ENCODE results near the gene RTL1. TPM values are rescaled to one million over a fixed set of nuclear protein-coding genes. Genes with fewer than 3 reads are reported as not detected.

Gene RTL1
- total RNA-seq, 1 donor from 2014 or later: not detected

DNA sequence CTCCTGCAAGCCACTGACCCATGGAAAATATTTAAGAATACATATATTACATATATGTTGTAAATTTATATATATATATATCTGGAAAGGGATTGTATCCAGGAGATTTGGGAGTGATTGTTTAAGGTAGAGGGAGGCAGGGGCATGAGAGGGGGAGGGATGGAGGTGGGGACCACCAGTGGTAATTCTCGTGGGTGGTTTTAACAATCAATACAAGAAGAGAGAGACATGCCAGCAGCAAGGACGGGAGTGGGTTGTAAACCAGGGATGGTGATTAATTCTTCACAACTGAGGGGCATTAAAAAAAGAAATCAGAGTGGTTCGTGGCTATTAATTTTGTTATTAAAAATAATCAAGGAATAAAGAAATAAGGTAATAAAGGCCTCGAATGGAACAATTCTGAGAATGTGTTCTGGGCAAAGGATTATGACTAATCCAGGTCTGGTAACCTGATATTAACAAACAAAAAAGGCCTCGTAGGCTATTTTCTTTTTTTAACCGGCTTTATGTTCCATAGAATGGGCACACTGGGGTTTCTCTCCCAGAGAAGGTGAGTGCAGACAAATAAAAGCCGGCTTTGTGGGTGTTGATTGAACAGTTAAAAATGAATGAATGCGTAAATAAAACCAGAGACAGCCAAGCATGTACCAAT lies 8.3 kb upstream of the RTL1 start:
- Histone ChIP-seq H3K27ac (no peak overlapping the region), H3K4me3 (no peak overlapping the region), H3K36me3 (no peaks in the 10 kb centered on the region), H3K27me3 (peaks cover 6% of the 10 kb centered on the region), H3K9me3 (no peaks in the 10 kb centered on the region), H3K4me1 (no peaks in the 10 kb centered on the region)
- DNase-seq (no peak), ATAC-seq (no peak)
- intact Hi-C loops (cut with DNase I): no loop called here
- TF ChIP-seq, protein P1, sequence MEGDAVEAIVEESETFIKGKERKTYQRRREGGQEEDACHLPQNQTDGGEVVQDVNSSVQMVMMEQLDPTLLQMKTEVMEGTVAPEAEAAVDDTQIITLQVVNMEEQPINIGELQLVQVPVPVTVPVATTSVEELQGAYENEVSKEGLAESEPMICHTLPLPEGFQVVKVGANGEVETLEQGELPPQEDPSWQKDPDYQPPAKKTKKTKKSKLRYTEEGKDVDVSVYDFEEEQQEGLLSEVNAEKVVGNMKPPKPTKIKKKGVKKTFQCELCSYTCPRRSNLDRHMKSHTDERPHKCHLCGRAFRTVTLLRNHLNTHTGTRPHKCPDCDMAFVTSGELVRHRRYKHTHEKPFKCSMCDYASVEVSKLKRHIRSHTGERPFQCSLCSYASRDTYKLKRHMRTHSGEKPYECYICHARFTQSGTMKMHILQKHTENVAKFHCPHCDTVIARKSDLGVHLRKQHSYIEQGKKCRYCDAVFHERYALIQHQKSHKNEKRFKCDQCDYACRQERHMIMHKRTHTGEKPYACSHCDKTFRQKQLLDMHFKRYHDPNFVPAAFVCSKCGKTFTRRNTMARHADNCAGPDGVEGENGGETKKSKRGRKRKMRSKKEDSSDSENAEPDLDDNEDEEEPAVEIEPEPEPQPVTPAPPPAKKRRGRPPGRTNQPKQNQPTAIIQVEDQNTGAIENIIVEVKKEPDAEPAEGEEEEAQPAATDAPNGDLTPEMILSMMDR (IDR thresholded peaks at IDR 0.05): no peak

DNA sequence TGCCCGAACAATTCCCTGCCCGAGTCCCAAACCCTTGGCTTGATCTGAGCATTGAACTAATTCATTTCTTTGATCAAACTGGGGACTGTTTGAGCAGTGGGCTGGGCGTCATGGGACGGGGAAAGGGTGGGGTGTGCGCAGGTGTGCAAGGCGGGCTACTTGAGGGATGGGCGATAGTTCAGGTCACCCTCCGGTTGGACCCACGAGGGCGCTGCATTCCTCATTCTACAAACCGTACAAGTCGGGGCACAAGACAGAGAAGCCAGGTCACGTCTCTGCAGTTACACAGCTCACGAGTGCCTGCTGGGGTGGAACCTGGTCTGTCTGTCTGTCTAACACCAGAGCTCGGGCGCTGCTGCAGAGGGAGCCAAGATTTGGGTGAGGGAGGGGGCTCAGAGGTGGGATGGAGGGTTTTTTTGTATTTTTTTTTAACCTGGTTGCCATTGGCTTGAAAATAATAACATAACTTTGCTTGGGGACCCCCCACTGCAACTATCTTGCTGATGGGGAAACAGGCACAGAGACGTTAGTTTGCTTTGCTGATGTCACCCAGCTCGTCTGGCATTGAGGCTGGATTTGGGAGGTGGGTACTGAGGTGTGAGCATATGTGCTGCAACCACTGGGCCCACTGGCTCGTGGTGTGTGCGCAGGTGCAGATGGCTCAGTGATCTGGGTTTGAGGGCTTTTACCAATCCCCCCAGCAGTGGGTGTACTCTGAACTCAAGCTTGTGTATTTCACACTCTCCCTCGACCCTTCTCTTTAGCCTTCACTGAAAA lies 7.6 kb upstream of the RTL1 start:
- Histone ChIP-seq H3K4me3 (no peak overlapping the region), H3K9me3 (no peaks in the 10 kb centered on the region), H3K4me1 (no peaks in the 10 kb centered on the region), H3K27ac (no peak overlapping the region), H3K27me3 (peaks cover 14% of the 10 kb centered on the region), H3K36me3 (no peaks in the 10 kb centered on the region)
- no peak for ATAC-seq
- DNase-seq: no peak
- TF ChIP-seq, protein P1 (IDR thresholded peaks at IDR 0.05): no peak
- intact Hi-C loops (cut with DNase I): no loop called here

DNA sequence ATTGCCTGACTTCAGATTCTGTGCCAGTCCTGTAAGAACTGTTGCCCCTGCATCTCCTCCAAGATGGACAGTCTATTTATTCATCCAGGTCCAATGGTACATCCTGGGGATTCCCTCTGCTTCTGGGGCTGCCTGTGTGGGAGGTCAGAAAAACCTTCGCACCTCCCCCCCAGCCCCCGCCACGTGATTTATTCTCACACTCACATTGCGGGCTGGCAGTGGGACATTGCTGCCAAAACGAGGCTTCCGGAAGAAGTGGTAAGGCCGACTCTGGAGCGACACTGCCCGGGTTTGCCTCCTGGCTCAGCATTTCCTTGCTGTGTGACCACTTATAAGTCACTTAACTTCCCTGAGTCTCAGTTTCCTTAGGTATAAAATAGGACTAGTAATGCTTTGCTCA lies 5.9 kb upstream of the RTL1 start:
- no peak for DNase-seq
- H3K36me3 ChIP-seq: no peaks in the 10 kb centered on the region
- H3K27me3 ChIP-seq: peaks cover 17% of the 10 kb centered on the region
- intact Hi-C loops (cut with DNase I): no loop called here
- no peak overlapping the region for H3K4me3 ChIP-seq
- no peak overlapping the region for H3K27ac ChIP-seq
- no peaks in the 10 kb centered on the region for H3K9me3 ChIP-seq
- H3K4me1 ChIP-seq: no peaks in the 10 kb centered on the region
- TF ChIP-seq, protein P1 (IDR thresholded peaks at IDR 0.05): no peak
- no peak for ATAC-seq

DNA sequence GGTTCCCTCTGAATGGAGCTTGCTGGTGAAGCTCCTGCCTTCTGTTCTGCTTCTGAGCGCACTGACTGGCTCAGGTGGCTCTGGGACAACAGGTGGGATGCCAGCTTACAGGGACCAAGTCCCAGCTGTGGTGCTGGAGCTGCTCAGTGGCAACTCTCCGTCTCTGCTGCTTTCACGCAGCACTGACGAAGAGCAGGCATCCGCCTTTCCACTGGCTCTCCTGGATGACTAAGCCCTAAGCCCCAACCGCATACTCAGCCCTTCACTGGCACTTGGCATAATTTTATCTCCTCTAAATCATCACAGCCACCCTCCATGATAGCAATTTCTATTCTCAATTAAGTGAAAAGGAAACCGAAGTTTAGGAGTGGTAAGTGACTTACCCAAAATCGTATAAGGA lies 3.7 kb upstream of the RTL1 start:
- no peak for DNase-seq
- H3K4me1 ChIP-seq: no peaks in the 10 kb centered on the region
- no peak overlapping the region for H3K4me3 ChIP-seq
- intact Hi-C loops (cut with DNase I): no loop called here
- H3K36me3 ChIP-seq: no peaks in the 10 kb centered on the region
- ATAC-seq: no peak
- H3K9me3 ChIP-seq: no peaks in the 10 kb centered on the region
- H3K27me3 ChIP-seq: peaks cover 33% of the 10 kb centered on the region
- no peak overlapping the region for H3K27ac ChIP-seq
- TF ChIP-seq, protein P1 (IDR thresholded peaks at IDR 0.05): no peak

DNA sequence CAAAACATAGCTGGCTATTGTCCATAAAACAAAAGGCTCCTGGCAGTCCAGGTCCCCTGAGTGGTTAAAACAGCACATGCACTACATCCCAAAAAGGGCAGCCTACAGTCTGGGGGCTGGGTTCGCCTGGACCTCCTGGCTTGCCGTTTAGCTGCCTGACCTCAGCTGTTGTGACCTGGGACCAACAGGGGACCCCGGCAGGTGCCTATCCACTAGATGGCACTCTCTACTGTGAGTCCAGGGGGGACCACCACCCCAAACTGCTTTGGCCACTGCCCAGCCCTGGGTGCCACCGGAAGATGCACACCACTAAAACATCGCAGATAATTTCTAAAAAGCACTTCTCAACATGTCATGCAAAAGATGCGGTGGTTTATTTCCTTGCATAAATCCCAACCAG lies 2.9 kb upstream of the RTL1 start:
- Histone ChIP-seq H3K4me1 (no peaks in the 10 kb centered on the region), H3K27me3 (peaks cover 39% of the 10 kb centered on the region), H3K4me3 (no peak overlapping the region), H3K36me3 (no peaks in the 10 kb centered on the region), H3K9me3 (no peaks in the 10 kb centered on the region), H3K27ac (no peak overlapping the region)
- TF ChIP-seq, protein P1 (IDR thresholded peaks at IDR 0.05): no peak
- ATAC-seq (no peak), DNase-seq (no peak)
- intact Hi-C loops (cut with DNase I): no loop called here
